Measurements from ENCODE around the gene HBD.

DNA sequence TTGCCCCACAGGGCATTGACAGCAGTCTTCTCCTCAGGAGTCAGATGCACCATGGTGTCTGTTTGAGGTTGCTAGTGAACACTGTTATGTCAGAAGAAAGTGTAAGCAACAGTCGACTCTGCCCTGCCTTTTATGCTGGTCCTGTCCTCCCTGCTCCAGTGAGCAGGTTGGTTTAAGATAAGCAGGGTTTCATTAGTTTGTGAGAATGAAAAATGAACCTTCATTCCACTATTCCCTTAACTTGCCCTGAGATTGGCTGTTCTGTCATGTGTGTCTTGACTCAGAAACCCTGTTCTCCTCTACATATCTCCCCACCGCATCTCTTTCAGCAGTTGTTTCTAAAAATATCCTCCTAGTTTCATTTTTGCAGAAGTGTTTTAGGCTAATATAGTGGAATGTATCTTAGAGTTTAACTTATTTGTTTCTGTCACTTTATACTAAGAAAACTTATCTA is at the start of gene HBD:
- TF ChIP-seq, protein P1, sequence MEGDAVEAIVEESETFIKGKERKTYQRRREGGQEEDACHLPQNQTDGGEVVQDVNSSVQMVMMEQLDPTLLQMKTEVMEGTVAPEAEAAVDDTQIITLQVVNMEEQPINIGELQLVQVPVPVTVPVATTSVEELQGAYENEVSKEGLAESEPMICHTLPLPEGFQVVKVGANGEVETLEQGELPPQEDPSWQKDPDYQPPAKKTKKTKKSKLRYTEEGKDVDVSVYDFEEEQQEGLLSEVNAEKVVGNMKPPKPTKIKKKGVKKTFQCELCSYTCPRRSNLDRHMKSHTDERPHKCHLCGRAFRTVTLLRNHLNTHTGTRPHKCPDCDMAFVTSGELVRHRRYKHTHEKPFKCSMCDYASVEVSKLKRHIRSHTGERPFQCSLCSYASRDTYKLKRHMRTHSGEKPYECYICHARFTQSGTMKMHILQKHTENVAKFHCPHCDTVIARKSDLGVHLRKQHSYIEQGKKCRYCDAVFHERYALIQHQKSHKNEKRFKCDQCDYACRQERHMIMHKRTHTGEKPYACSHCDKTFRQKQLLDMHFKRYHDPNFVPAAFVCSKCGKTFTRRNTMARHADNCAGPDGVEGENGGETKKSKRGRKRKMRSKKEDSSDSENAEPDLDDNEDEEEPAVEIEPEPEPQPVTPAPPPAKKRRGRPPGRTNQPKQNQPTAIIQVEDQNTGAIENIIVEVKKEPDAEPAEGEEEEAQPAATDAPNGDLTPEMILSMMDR (IDR thresholded peaks at IDR 0.05), result no peak
- TF ChIP-seq TEAD4 (IDR thresholded peaks at IDR 0.05; ENCODE audit: borderline replicate concordance, insufficient read depth) (no peak), POLR2AphosphoS5 (IDR thresholded peaks at IDR 0.05; ENCODE audit: low read depth, low read length) (no peak), NFIC (IDR thresholded peaks at IDR 0.05; ENCODE audit: borderline replicate concordance) (no peak)

Measured in SK-N-SH (cell line).